ENCODE results near the gene AFF3. TPM values are rescaled to one million over a fixed set of nuclear protein-coding genes. Genes with fewer than 3 reads are reported as not detected.

AFF3 gene
- total RNA-seq, 1 experiment from 2014 or later = not detected

- Histone ChIP-seq H3K9me3 (ENCODE audit: insufficient read depth, low read depth) (no peaks in the 10 kb centered on the region), H3K4me3 (no peak overlapping the region), H3K9me2 (ENCODE audit: insufficient read depth) (no peaks in the 10 kb centered on the region), H2AFZ (no peak overlapping the region), H4K20me1 (ENCODE audit: insufficient read depth) (no peaks in the 10 kb centered on the region; the same call in 1 of the 2 replicates), H3K4me1 (replicated peaks; ENCODE audit: insufficient read depth) (no peaks in the 10 kb centered on the region), H3K79me2 (ENCODE audit: low read depth) (no peaks in the 10 kb centered on the region), H3K36me3 (ENCODE audit: low read depth) (no peaks in the 10 kb centered on the region), H3K4me2 (no peak overlapping the region), H3F3A (ENCODE audit: insufficient read depth, low read depth) (no peaks in the 10 kb centered on the region), H3K27ac (no peak overlapping the region), H3K27me3 (ENCODE audit: insufficient read depth, low read depth) (peaks cover 72% of the 10 kb centered on the region)
- no peak for DNase-seq
- BruUV-seq (replicated peaks) = no TSS peak
- no peak for TF ChIP-seq CTCF (conservative IDR thresholded peaks at IDR 0.05)
- intact Hi-C loops (cut with micrococcal nuclease; ENCODE audit: unreplicated experiment) = no loop called here
- CTCF ChIA-PET = no interaction called here
- POLR2A ChIA-PET (ENCODE audit: unreplicated experiment) = no interaction called here
Measured at GRCh38 chr2:99608861-99609260, 533.5 kb downstream of the AFF3 start.

GRCh38 chr2:99607861-99608491, 534.4 kb downstream of the AFF3 start:
- POLR2A ChIA-PET (ENCODE audit: unreplicated experiment) = no interaction called here
- no peaks in the 10 kb centered on the region for H3F3A ChIP-seq (ENCODE audit: insufficient read depth, low read depth)
- no TSS peak for BruUV-seq (replicated peaks)
- H3K9me3 ChIP-seq (ENCODE audit: insufficient read depth, low read depth) = no peaks in the 10 kb centered on the region
- H3K4me1 ChIP-seq (replicated peaks; ENCODE audit: insufficient read depth) = no peaks in the 10 kb centered on the region
- CTCF ChIA-PET = no interaction called here
- H2AFZ ChIP-seq = no peak overlapping the region
- H4K20me1 ChIP-seq (ENCODE audit: insufficient read depth) = no peaks in the 10 kb centered on the region; the same call in 1 of the 2 replicates
- H3K4me3 ChIP-seq = no peak overlapping the region
- no peak for DNase-seq
- no peaks in the 10 kb centered on the region for H3K9me2 ChIP-seq (ENCODE audit: insufficient read depth)
- no peaks in the 10 kb centered on the region for H3K79me2 ChIP-seq (ENCODE audit: low read depth)
- H3K27ac ChIP-seq = no peak overlapping the region
- no peaks in the 10 kb centered on the region for H3K36me3 ChIP-seq (ENCODE audit: low read depth)
- no peak overlapping the region for H3K4me2 ChIP-seq
- intact Hi-C loops (cut with micrococcal nuclease; ENCODE audit: unreplicated experiment) = no loop called here
- peaks cover 74% of the 10 kb centered on the region for H3K27me3 ChIP-seq (ENCODE audit: insufficient read depth, low read depth)
- no peak for TF ChIP-seq CTCF (conservative IDR thresholded peaks at IDR 0.05)
- TF ChIP-seq EZH2 (IDR thresholded peaks at IDR 0.05; ENCODE audit: low read depth) = no peak

- no TSS peak for BruUV-seq (replicated peaks)
- CTCF ChIA-PET = no interaction called here
- intact Hi-C loops (cut with micrococcal nuclease; ENCODE audit: unreplicated experiment) = no loop called here
Measured at GRCh38 chr2:99607454-99607853, 534.9 kb downstream of the AFF3 start.

More at GRCh38 chr2:99607454-99607853, 534.9 kb downstream of the AFF3 start:
- Histone ChIP-seq H3K27ac (no peak overlapping the region), H3K79me2 (ENCODE audit: low read depth) (no peaks in the 10 kb centered on the region), H3K27me3 (ENCODE audit: insufficient read depth, low read depth) (peaks cover 75% of the 10 kb centered on the region), H2AFZ (no peak overlapping the region), H3K9me3 (ENCODE audit: insufficient read depth, low read depth) (no peaks in the 10 kb centered on the region), H3F3A (ENCODE audit: insufficient read depth, low read depth) (no peaks in the 10 kb centered on the region), H3K36me3 (ENCODE audit: low read depth) (no peaks in the 10 kb centered on the region), H3K9me2 (ENCODE audit: insufficient read depth) (no peaks in the 10 kb centered on the region), H3K4me2 (no peak overlapping the region), H3K4me1 (replicated peaks; ENCODE audit: insufficient read depth) (no peaks in the 10 kb centered on the region), H3K4me3 (no peak overlapping the region), H4K20me1 (ENCODE audit: insufficient read depth) (no peaks in the 10 kb centered on the region; the same call in 1 of the 2 replicates)
- POLR2A ChIA-PET (ENCODE audit: unreplicated experiment) = no interaction called here
- TF ChIP-seq EZH2 (IDR thresholded peaks at IDR 0.05; ENCODE audit: low read depth) (no peak), CTCF (conservative IDR thresholded peaks at IDR 0.05) (no peak)
- DNase-seq = no peak

Data from PC-9 (cell line).